Common myeloid progenitor, CD34-positive (primary cell): Measurements from ENCODE around the gene ZNF154.

Experiments
- CTCF ChIA-PET: fragments of 350-600 bp; sonication (Branson Sonifier 250); formaldehyde crosslinking; loops from one replicate; lab custom pipeline; 2021; ENCODE audit warnings: antibody characterized with exemption; lab: Charles Lee
- POLR2A ChIA-PET: fragments of 350-600 bp; sonication (Branson Sonifier 250); formaldehyde crosslinking; loops from one replicate; lab custom pipeline; 2021; ENCODE audit warnings: antibody characterized with exemption; lab: Charles Lee
- DNase-seq, 3 donors: peaks; one replicate each; pipeline versions ENCODE4 v3.0.0 to v3.0.0-alpha.2; 2013
- H3K27ac ChIP-seq, 2 experiments: 1 replicate in 1 of 2; 2 replicates in 1 of 2; pipeline ENCODE4 v1.7.0; 2013; ENCODE audit warnings: inconsistent platforms in 2 of 2, low read length in 2 of 2, mild to moderate bottlenecking in 2 of 2, low read depth in 1 of 2, moderate library complexity in 1 of 2; ENCODE audit not compliant: severe bottlenecking in 2 of 2, insufficient read depth in 1 of 2, poor library complexity in 1 of 2
- H3K27me3 ChIP-seq, 5 experiments: replicated peaks in 2 of 5; 1 replicate in 3 of 5; 2 replicates in 2 of 5; pipeline versions ENCODE4 v1.6.1 to v1.7.0; 2013; ENCODE audit warnings: low read length in 4 of 5, mild to moderate bottlenecking in 2 of 5, moderate library complexity in 2 of 5, inconsistent platforms in 1 of 5; ENCODE audit not compliant: insufficient read depth in 5 of 5, control insufficient read depth in 4 of 5
- H3K36me3 ChIP-seq, 4 experiments: 1 replicate in 2 of 4; 2 replicates in 2 of 4; pipeline versions ENCODE4 v1.6.1 to v1.7.0; 2013; ENCODE audit warnings: low read length in 3 of 4, control low read depth in 1 of 4, mild to moderate bottlenecking in 1 of 4; ENCODE audit not compliant: control insufficient read depth in 4 of 4, insufficient read depth in 4 of 4
- H3K4me1 ChIP-seq, 4 experiments: 1 replicate in 3 of 4; 2 replicates in 1 of 4; pipeline versions ENCODE4 v1.6.1 to v1.7.1; 2013; ENCODE audit warnings: low read length in 3 of 4, mild to moderate bottlenecking in 3 of 4, control low read depth in 1 of 4, inconsistent platforms in 1 of 4, moderate library complexity in 1 of 4; ENCODE audit not compliant: control insufficient read depth in 4 of 4, insufficient read depth in 4 of 4; ENCODE audit errors: control extremely low read depth in 1 of 4
- H3K4me3 ChIP-seq, 7 experiments: 1 replicate in 4 of 7; 2 replicates in 3 of 7; pipeline versions ENCODE4 v1.5.1 to v1.7.0; 2013; ENCODE audit warnings: mild to moderate bottlenecking in 7 of 7, low read length in 6 of 7, moderate library complexity in 6 of 7, inconsistent platforms in 2 of 7, low read depth in 2 of 7, control low read depth in 1 of 7; ENCODE audit not compliant: insufficient read depth in 4 of 7, control insufficient read depth in 1 of 7; ENCODE audit errors: extremely low read depth in 1 of 7
- H3K9me3 ChIP-seq, 5 experiments: 1 replicate in 4 of 5; 2 replicates in 1 of 5; pipeline versions ENCODE4 v1.6.1 to v1.7.1; 2013; ENCODE audit warnings: low read length in 4 of 5, mild to moderate bottlenecking in 2 of 5, inconsistent platforms in 1 of 5, low read depth in 1 of 5, moderate library complexity in 1 of 5; ENCODE audit not compliant: control insufficient read depth in 4 of 5, insufficient read depth in 2 of 5; ENCODE audit errors: control extremely low read depth in 1 of 5
- WGBS: methylation state at CpG from one replicate; pipeline ENCODE4 v1.1.5; 2013; ENCODE audit not compliant: insufficient coverage; 5-methylcytosine and 5-hydroxymethylcytosine counted together

ZNF154 gene

GRCh38 chr19:57668635-57669034 lies 40.4 kb downstream of the ZNF154 start, which contains the start of gene ZSCAN4:
Gene ZSCAN4, plus strand, starts transcription at chr19:57668935. Its CDS starts 7,211 bp downstream, at chr19:57676146.
- H3K27me3 ChIP-seq, result peaks cover 2 to 26% (median 6%) of the 10 kb centered on the region in 5 experiments
- DNase-seq, result no peak
- POLR2A ChIA-PET, result no interaction called here
- WGBS, result 100% methylated on average over 1 of the region's 2 CpGs
- H3K27ac ChIP-seq, result no peak within 1 kb of the TSS
- no peak within 1 kb of the TSS for H3K4me3 ChIP-seq
- CTCF ChIA-PET, result no interaction called here
- peaks cover 0 to 13% (median 10%) of the 10 kb centered on the region in 4 experiments for H3K4me1 ChIP-seq
- no peaks in the 10 kb centered on the region for H3K9me3 ChIP-seq
- no peaks in the 10 kb centered on the region for H3K36me3 ChIP-seq

DNA sequence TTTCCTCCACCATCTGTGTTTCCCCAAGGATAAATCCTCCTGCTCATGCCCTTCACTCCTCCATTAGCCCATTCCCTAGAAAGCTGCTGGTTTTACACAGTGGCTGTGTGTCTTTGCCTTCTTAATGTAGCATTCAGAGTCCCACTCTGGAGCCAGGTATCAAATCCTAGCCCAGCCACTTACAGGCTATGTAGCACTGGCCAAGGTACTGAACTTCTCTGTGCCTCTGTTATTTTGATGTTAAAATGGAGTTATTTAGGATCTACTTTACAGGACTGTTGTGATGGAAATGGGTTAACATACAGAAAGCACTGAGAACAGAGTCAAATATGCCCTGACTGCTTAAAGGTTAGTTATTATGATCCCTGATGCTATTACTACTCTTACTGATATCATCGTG lies 41.8 kb downstream of the ZNF154 start:
- DNase-seq, result no peak
- H3K4me1 ChIP-seq, result peaks cover 0 to 13% (median 10%) of the 10 kb centered on the region in 4 experiments
- ChIA-PET POLR2A (no interaction called here), CTCF (no interaction called here)
- no peaks in the 10 kb centered on the region for H3K9me3 ChIP-seq
- no peak overlapping the region for H3K27ac ChIP-seq
- peaks cover 2 to 28% (median 6%) of the 10 kb centered on the region in 5 experiments for H3K27me3 ChIP-seq
- no peak overlapping the region for H3K4me3 ChIP-seq
- WGBS, result 100% methylated on average over 1 of the region's 1 CpG
- no peaks in the 10 kb centered on the region for H3K36me3 ChIP-seq

DNA sequence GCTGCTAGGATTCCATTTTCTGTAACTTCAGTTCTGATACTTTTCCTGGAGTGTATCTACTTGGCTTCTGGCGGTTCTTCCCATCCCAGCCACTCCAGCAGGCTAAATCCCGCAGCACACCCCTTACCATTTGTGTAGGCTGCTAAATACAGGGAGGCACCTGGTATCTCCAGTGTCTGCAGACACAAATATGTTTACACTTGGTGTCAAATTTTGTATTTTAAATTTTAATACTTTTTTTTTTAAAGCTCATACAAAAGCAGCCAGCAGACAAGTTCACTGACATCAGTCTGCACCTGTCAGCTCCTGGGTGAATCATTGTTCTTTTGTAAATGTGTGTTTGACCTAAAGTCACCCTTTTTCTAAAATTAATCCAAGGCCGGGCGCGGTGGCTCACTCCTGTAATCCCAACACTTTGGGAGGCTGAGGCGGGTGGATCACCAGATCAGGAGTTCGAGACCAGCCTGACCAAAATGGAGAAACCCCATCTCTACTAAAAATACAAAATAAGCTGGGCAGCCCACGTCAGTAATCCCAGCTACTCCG lies 43.7 kb downstream of the ZNF154 start:
- Histone ChIP-seq H3K27me3 (peaks cover 2 to 33% (median 11%) of the 10 kb centered on the region in 5 experiments), H3K4me3 (no peak overlapping the region), H3K9me3 (no peaks in the 10 kb centered on the region), H3K27ac (no peak overlapping the region), H3K36me3 (no peaks in the 10 kb centered on the region), H3K4me1 (peaks cover 0 to 13% (median 10%) of the 10 kb centered on the region in 4 experiments)
- ChIA-PET POLR2A (interaction anchor here (1.3 kb wide), 1 partner anchor 16 kb away, joined by 4 read pairs; the partner anchor contains the start of gene ZNF551), CTCF (interaction anchor here (1.0 kb wide), 1 partner anchor 17 kb away, joined by 5 read pairs; the partner anchor contains the start of gene ZNF551)
- DNase-seq, result no peak
- 100% methylated on average over 3 of the region's 9 CpGs for WGBS

GRCh38 chr19:57664269-57665127 lies 44.5 kb downstream of the ZNF154 start:
- Histone ChIP-seq H3K36me3 (no peaks in the 10 kb centered on the region), H3K4me1 (peaks cover 0 to 13% (median 10%) of the 10 kb centered on the region in 4 experiments), H3K27ac (no peak overlapping the region), H3K9me3 (no peaks in the 10 kb centered on the region), H3K4me3 (peak overlapping the region; percentile 16 to 73 (median 59)), H3K27me3 (peaks cover 2 to 38% (median 13%) of the 10 kb centered on the region in 5 experiments)
- CTCF ChIA-PET, result interaction anchor here (0.6 kb wide), 1 partner anchor 8 kb away, joined by 3 read pairs; no protein-coding TSS in a partner anchor
- peak; percentile 11 to 61 (median 43) for DNase-seq
- WGBS, result 4% methylated on average over 62 of the region's 64 CpGs
- POLR2A ChIA-PET, result interaction anchor here (1.3 kb wide), 1 partner anchor 17 kb away, joined by 4 read pairs; the partner anchor contains the start of gene ZNF551

GRCh38 chr19:57656346-57656745 lies 52.7 kb downstream of the ZNF154 start:
- H3K4me1 ChIP-seq, result peaks cover 0 to 7% (median under 1%) of the 10 kb centered on the region in 4 experiments
- ChIA-PET CTCF (no interaction called here), POLR2A (no interaction called here)
- no peak overlapping the region for H3K27ac ChIP-seq
- peaks cover 0 to 16% (median 9%) of the 10 kb centered on the region in 5 experiments for H3K27me3 ChIP-seq
- no peak for DNase-seq
- WGBS, result no CpG with 5 or more reads among the region's 1 CpG
- no peak overlapping the region for H3K4me3 ChIP-seq
- H3K36me3 ChIP-seq, result no peaks in the 10 kb centered on the region
- peaks cover 0 to 28% (median 11%) of the 10 kb centered on the region in 5 experiments for H3K9me3 ChIP-seq

- ChIA-PET POLR2A (no interaction called here), CTCF (interaction anchor here (1.0 to 1.4 kb wide), 3 partner anchors 10 to 37 kb away, joined by 3 to 4 read pairs (median 4); no protein-coding TSS in a partner anchor)
- no CpG with 5 or more reads among the region's 1 CpG for WGBS
Measured at GRCh38 chr19:57655443-57655842, 53.6 kb downstream of the ZNF154 start.

More at GRCh38 chr19:57655443-57655842, 53.6 kb downstream of the ZNF154 start:
- no peak overlapping the region for H3K27ac ChIP-seq
- H3K27me3 ChIP-seq, result peaks cover 0 to 11% (median 4%) of the 10 kb centered on the region in 5 experiments
- no peaks in the 10 kb centered on the region for H3K36me3 ChIP-seq
- no peak for DNase-seq
- H3K4me3 ChIP-seq, result no peak overlapping the region
- peaks cover 0 to 14% (median 5%) of the 10 kb centered on the region in 4 experiments for H3K4me1 ChIP-seq
- H3K9me3 ChIP-seq, result peaks cover 0 to 28% (median 11%) of the 10 kb centered on the region in 5 experiments
